Type B pancreatic cell (in vitro differentiated cells): ENCODE data around the gene PGPEP1. TPM values are rescaled to one million over a fixed set of nuclear protein-coding genes. Genes with fewer than 3 reads are reported as not detected.

Experiments
- DNase-seq: peaks from one replicate; pipeline ENCODE4 v3.0.0; 2021; ENCODE audit warnings: mixed read lengths; ENCODE audit not compliant: unreplicated experiment; ENCODE audit errors: extremely low spot score
- H3K27ac Mint-ChIP-seq: 2 replicates; pipeline ENCODE4 v1.8.0; 2021; ENCODE audit warnings: mild to moderate bottlenecking, mixed read lengths
- H3K27me3 Mint-ChIP-seq: 2 replicates; pipeline ENCODE4 v1.8.0; 2021; ENCODE audit warnings: mixed read lengths
- H3K36me3 Mint-ChIP-seq: 2 replicates; pipeline ENCODE4 v1.8.0; 2021; ENCODE audit warnings: mixed read lengths
- H3K4me1 Mint-ChIP-seq: one replicate; pipeline ENCODE4 v1.8.0; 2021; ENCODE audit warnings: mixed read lengths; ENCODE audit not compliant: unreplicated experiment
- H3K4me3 Mint-ChIP-seq: 2 replicates; pipeline ENCODE4 v1.8.0; 2021; ENCODE audit warnings: mild to moderate bottlenecking, mixed read lengths
- H3K9me3 Mint-ChIP-seq: 2 replicates; pipeline ENCODE4 v1.8.0; 2021; ENCODE audit warnings: mixed read lengths
- CTCF ChIP-seq: fragments of 200-600 bp; sonication (generic); conservative IDR thresholded peaks from 2 replicates; pipeline ENCODE4 v1.5.0; 2021; ENCODE audit warnings: antibody characterized with exemption, mild to moderate bottlenecking
- total RNA-seq: library from RNA; stranded (reverse); gene quantifications from 2 replicates; pipeline ENCODE4 v1.2.1, GENCODE V29; 2021; ENCODE audit warnings: low replicate concordance

PGPEP1 gene
- total RNA-seq, 1 donor from 2014 or later, result 28.8 TPM

- no peaks in the 10 kb centered on the region for H3K27me3 Mint-ChIP-seq
- peaks cover 4% of the 10 kb centered on the region for H3K36me3 Mint-ChIP-seq
- peak overlapping the region; percentile 88 for H3K4me3 Mint-ChIP-seq
- DNase-seq, result no peak
- peak; percentile 17 for TF ChIP-seq CTCF
- no peaks in the 10 kb centered on the region for H3K9me3 Mint-ChIP-seq
- H3K27ac Mint-ChIP-seq, result peak overlapping the region; percentile 63
- peaks cover 29% of the 10 kb centered on the region for H3K4me1 Mint-ChIP-seq
Observed at GRCh38 chr19:18340990-18341868, 831 bp downstream of the PGPEP1 start.

DNA sequence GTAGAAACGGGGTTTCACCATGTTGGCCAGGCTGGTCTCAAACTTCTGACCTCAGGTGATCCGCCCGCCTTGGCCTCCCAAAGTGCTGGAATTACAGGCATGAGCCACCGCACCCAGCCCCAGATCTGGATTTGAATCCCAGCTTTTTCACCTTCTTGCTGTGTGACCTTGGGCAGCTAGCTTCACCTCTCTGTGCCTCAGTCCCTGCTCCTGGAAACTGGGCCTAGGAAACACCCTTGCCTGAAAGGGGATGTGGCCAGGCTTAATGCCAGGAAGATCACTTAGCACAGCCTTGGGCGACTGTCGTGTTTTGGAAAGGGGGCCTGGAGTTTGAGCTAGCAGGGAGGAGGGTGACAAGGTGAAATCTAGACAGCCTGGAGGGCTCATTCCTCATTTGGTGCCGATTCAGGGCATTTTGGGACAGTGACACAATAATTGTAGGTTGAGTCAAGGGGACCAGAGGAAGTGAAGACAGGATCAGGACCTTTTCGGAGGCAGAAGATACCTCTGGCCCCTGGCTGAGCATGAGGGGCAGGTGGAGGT is 1.8 kb downstream of the PGPEP1 start:
- Mint-ChIP-seq H3K27ac (no peak overlapping the region), H3K36me3 (peaks cover 5% of the 10 kb centered on the region), H3K4me1 (peaks cover 32% of the 10 kb centered on the region), H3K4me3 (peak overlapping the region; percentile 88), H3K9me3 (no peaks in the 10 kb centered on the region), H3K27me3 (no peaks in the 10 kb centered on the region)
- no peak for DNase-seq
- TF ChIP-seq CTCF, result no peak

GRCh38 chr19:18344582-18344950 is 4.2 kb downstream of the PGPEP1 start:
- no peak for TF ChIP-seq CTCF
- no peak overlapping the region for H3K27ac Mint-ChIP-seq
- H3K4me3 Mint-ChIP-seq, result no peak overlapping the region
- H3K36me3 Mint-ChIP-seq, result peaks cover 5% of the 10 kb centered on the region
- no peaks in the 10 kb centered on the region for H3K27me3 Mint-ChIP-seq
- peaks cover 40% of the 10 kb centered on the region for H3K4me1 Mint-ChIP-seq
- no peak for DNase-seq
- no peaks in the 10 kb centered on the region for H3K9me3 Mint-ChIP-seq

GRCh38 chr19:18345296-18345695 is 4.9 kb downstream of the PGPEP1 start:
- TF ChIP-seq CTCF, result no peak
- Mint-ChIP-seq H3K27ac (no peak overlapping the region), H3K4me3 (no peak overlapping the region), H3K9me3 (no peaks in the 10 kb centered on the region), H3K4me1 (peaks cover 38% of the 10 kb centered on the region), H3K27me3 (no peaks in the 10 kb centered on the region), H3K36me3 (peaks cover 5% of the 10 kb centered on the region)
- DNase-seq, result no peak

DNA sequence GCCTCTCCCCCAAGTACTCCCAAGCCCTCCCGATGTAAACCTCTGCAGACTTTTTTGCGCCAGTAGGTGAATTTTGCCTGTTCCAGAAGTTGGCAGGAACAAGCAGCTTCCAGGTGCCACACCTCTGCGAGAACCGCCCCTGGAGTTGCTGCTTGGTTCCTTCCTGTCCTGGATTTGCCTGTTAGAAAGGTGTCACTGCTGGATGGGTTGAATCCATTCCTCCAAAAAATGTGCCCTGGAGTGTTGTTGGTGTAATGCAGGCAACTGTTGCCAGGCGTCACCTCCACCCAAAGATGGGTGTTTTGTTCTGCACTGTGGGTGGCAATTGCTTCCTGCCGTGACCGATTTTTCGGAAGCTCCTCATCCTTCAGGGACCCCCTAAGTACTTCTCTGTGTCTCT is 5.7 kb downstream of the PGPEP1 start:
- peak; percentile 53 for TF ChIP-seq CTCF
- H3K27ac Mint-ChIP-seq, result peak overlapping the region; percentile 61
- peak overlapping the region; percentile 34 for H3K4me3 Mint-ChIP-seq
- peaks cover 5% of the 10 kb centered on the region for H3K36me3 Mint-ChIP-seq
- no peak for DNase-seq
- no peaks in the 10 kb centered on the region for H3K9me3 Mint-ChIP-seq
- H3K4me1 Mint-ChIP-seq, result peaks cover 38% of the 10 kb centered on the region
- H3K27me3 Mint-ChIP-seq, result no peaks in the 10 kb centered on the region
